ENCODE measurements around the gene BRINP3. TPM values are rescaled to one million over a fixed set of nuclear protein-coding genes. Genes with fewer than 3 reads are reported as not detected.

The BRINP3 gene
- total and polyA plus RNA-seq, 2 experiments from 2014 or later = not detected

DNA sequence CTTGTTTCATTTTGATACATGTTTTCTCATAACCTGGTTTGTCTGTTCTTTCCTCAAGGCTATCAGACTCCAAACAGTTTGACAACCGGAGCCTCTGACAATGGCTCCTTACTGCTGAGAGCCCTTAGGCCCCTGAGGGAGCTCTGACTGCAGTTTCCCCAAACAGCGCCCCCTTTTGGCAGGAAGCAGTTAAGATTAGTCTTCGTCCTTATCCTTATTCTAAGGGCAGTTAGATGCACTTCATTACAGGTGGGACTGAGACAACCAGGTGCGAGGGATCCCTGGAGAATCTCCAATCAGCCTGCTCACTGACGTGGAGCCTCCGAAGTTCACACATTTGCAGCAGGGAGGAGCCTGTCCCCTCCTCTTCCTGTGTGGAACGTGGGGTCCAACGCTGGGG, 393.1 kb downstream of the BRINP3 start:
- H3K4me1 Mint-ChIP-seq = peaks cover 2% of the 10 kb centered on the region; the same call in 2 of the 3 replicates
- no peaks in the 10 kb centered on the region for H4K20me1 ChIP-seq (replicated peaks; ENCODE audit: insufficient read depth)
- no peak overlapping the region for H3K27ac ChIP-seq (ENCODE audit: low read depth)
- H3F3A ChIP-seq (replicated peaks; ENCODE audit: low read depth) = no peaks in the 10 kb centered on the region
- no peaks in the 10 kb centered on the region for H3K79me2 ChIP-seq (replicated peaks; ENCODE audit: insufficient read depth)
- H3K27me3 ChIP-seq (ENCODE audit: insufficient read depth) = no peaks in the 10 kb centered on the region
- peak; percentile 90 for DNase-seq (ENCODE audit: low spot score)
- no peak overlapping the region for H3K4me2 ChIP-seq
- peak; percentile 100 for ATAC-seq
- no peak overlapping the region for H3K4me3 ChIP-seq
- H2AFZ ChIP-seq = peak overlapping the region; percentile 60
- TF ChIP-seq, protein P1, sequence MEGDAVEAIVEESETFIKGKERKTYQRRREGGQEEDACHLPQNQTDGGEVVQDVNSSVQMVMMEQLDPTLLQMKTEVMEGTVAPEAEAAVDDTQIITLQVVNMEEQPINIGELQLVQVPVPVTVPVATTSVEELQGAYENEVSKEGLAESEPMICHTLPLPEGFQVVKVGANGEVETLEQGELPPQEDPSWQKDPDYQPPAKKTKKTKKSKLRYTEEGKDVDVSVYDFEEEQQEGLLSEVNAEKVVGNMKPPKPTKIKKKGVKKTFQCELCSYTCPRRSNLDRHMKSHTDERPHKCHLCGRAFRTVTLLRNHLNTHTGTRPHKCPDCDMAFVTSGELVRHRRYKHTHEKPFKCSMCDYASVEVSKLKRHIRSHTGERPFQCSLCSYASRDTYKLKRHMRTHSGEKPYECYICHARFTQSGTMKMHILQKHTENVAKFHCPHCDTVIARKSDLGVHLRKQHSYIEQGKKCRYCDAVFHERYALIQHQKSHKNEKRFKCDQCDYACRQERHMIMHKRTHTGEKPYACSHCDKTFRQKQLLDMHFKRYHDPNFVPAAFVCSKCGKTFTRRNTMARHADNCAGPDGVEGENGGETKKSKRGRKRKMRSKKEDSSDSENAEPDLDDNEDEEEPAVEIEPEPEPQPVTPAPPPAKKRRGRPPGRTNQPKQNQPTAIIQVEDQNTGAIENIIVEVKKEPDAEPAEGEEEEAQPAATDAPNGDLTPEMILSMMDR (conservative IDR thresholded peaks at IDR 0.05; ENCODE audit: low read depth in 2 of 2) = peak; percentile 84 to 95
- no peak for TF ChIP-seq JUNB (IDR thresholded peaks at IDR 0.05; ENCODE audit: unreplicated experiment)
- no peaks in the 10 kb centered on the region for H3K9me2 ChIP-seq (ENCODE audit: insufficient read depth)
- H3K4me3 Mint-ChIP-seq = no peak overlapping the region
- H3K27me3 Mint-ChIP-seq (ENCODE audit: insufficient read depth, low read depth, poor library complexity) = peaks cover 2% of the 10 kb centered on the region
- H3K4me1 ChIP-seq (ENCODE audit: insufficient read depth) = peaks cover 7% of the 10 kb centered on the region; the same call in 1 of the 2 replicates
- no peaks in the 10 kb centered on the region for H3K36me3 ChIP-seq (ENCODE audit: insufficient read depth)
- no peaks in the 10 kb centered on the region for H3K36me3 Mint-ChIP-seq (ENCODE audit: low read depth)
- no peaks in the 10 kb centered on the region; the same call in 2 of the 3 replicates for H3K9me3 Mint-ChIP-seq
- H3K27ac Mint-ChIP-seq = no peak overlapping the region; the same call in 1 of the 2 replicates

DNA sequence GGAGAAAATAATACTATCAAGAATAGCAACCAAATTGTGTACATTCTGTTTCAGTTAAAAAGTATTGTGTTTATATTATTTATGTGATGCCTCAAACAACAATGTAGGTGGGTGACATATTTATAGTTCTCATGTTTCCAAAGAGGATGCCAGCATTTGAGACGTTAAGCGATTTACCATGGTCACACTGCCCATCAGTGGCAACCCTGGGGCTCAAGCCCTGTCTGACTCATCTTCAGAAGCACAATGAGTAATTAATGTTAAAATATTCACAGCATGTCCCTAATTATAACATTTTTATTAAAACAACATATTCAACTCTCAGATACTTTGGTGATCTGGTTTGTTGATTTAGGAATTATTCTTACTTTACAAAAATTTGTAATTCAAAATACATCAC, 409.4 kb downstream of the BRINP3 start:
- no peak overlapping the region for H2AFZ ChIP-seq
- TF ChIP-seq, protein P2, sequence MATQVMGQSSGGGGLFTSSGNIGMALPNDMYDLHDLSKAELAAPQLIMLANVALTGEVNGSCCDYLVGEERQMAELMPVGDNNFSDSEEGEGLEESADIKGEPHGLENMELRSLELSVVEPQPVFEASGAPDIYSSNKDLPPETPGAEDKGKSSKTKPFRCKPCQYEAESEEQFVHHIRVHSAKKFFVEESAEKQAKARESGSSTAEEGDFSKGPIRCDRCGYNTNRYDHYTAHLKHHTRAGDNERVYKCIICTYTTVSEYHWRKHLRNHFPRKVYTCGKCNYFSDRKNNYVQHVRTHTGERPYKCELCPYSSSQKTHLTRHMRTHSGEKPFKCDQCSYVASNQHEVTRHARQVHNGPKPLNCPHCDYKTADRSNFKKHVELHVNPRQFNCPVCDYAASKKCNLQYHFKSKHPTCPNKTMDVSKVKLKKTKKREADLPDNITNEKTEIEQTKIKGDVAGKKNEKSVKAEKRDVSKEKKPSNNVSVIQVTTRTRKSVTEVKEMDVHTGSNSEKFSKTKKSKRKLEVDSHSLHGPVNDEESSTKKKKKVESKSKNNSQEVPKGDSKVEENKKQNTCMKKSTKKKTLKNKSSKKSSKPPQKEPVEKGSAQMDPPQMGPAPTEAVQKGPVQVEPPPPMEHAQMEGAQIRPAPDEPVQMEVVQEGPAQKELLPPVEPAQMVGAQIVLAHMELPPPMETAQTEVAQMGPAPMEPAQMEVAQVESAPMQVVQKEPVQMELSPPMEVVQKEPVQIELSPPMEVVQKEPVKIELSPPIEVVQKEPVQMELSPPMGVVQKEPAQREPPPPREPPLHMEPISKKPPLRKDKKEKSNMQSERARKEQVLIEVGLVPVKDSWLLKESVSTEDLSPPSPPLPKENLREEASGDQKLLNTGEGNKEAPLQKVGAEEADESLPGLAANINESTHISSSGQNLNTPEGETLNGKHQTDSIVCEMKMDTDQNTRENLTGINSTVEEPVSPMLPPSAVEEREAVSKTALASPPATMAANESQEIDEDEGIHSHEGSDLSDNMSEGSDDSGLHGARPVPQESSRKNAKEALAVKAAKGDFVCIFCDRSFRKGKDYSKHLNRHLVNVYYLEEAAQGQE (IDR thresholded peaks at IDR 0.05; ENCODE audit: unreplicated experiment) = no peak
- TF ChIP-seq, protein P3, sequence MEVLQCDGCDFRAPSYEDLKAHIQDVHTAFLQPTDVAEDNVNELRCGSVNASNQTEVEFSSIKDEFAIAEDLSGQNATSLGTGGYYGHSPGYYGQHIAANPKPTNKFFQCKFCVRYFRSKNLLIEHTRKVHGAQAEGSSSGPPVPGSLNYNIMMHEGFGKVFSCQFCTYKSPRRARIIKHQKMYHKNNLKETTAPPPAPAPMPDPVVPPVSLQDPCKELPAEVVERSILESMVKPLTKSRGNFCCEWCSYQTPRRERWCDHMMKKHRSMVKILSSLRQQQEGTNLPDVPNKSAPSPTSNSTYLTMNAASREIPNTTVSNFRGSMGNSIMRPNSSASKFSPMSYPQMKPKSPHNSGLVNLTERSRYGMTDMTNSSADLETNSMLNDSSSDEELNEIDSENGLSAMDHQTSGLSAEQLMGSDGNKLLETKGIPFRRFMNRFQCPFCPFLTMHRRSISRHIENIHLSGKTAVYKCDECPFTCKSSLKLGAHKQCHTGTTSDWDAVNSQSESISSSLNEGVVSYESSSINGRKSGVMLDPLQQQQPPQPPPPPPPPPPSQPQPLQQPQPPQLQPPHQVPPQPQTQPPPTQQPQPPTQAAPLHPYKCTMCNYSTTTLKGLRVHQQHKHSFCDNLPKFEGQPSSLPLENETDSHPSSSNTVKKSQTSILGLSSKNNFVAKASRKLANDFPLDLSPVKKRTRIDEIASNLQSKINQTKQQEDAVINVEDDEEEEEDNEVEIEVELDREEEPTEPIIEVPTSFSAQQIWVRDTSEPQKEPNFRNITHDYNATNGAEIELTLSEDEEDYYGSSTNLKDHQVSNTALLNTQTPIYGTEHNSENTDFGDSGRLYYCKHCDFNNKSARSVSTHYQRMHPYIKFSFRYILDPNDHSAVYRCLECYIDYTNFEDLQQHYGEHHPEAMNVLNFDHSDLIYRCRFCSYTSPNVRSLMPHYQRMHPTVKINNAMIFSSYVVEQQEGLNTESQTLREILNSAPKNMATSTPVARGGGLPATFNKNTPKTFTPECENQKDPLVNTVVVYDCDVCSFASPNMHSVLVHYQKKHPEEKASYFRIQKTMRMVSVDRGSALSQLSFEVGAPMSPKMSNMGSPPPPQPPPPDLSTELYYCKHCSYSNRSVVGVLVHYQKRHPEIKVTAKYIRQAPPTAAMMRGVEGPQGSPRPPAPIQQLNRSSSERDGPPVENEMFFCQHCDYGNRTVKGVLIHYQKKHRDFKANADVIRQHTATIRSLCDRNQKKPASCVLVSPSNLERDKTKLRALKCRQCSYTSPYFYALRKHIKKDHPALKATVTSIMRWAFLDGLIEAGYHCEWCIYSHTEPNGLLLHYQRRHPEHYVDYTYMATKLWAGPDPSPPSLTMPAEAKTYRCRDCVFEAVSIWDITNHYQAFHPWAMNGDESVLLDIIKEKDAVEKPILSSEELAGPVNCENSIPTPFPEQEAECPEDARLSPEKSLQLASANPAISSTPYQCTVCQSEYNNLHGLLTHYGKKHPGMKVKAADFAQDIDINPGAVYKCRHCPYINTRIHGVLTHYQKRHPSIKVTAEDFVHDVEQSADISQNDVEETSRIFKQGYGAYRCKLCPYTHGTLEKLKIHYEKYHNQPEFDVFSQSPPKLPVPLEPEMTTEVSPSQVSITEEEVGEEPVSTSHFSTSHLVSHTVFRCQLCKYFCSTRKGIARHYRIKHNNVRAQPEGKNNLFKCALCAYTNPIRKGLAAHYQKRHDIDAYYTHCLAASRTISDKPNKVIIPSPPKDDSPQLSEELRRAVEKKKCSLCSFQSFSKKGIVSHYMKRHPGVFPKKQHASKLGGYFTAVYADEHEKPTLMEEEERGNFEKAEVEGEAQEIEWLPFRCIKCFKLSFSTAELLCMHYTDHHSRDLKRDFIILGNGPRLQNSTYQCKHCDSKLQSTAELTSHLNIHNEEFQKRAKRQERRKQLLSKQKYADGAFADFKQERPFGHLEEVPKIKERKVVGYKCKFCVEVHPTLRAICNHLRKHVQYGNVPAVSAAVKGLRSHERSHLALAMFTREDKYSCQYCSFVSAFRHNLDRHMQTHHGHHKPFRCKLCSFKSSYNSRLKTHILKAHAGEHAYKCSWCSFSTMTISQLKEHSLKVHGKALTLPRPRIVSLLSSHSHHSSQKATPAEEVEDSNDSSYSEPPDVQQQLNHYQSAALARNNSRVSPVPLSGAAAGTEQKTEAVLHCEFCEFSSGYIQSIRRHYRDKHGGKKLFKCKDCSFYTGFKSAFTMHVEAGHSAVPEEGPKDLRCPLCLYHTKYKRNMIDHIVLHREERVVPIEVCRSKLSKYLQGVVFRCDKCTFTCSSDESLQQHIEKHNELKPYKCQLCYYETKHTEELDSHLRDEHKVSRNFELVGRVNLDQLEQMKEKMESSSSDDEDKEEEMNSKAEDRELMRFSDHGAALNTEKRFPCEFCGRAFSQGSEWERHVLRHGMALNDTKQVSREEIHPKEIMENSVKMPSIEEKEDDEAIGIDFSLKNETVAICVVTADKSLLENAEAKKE (CRISPR knock-in tag; IDR thresholded peaks at IDR 0.05) = no peak
- no peak for TF ChIP-seq EZH2 (IDR thresholded peaks at IDR 0.05; ENCODE audit: low read depth, unreplicated experiment)
- TF ChIP-seq, protein P1 (conservative IDR thresholded peaks at IDR 0.05; ENCODE audit: low read depth in 2 of 2) = no peak
- TF ChIP-seq STAT1 (IDR thresholded peaks at IDR 0.05; ENCODE audit: unreplicated experiment) = no peak
- no peak for TF ChIP-seq ZNF331 (CRISPR knock-in tag; IDR thresholded peaks at IDR 0.05; ENCODE audit: low read depth)
- no peaks in the 10 kb centered on the region for H3K27me3 ChIP-seq (ENCODE audit: insufficient read depth)
- H4K20me1 ChIP-seq (replicated peaks; ENCODE audit: insufficient read depth) = no peaks in the 10 kb centered on the region
- H3K4me2 ChIP-seq = no peak overlapping the region
- H3K36me3 Mint-ChIP-seq (ENCODE audit: low read depth) = no peaks in the 10 kb centered on the region
- no peaks in the 10 kb centered on the region for H3K9me3 Mint-ChIP-seq
- H3K27ac ChIP-seq (ENCODE audit: low read depth) = no peak overlapping the region
- no peak overlapping the region for H3K4me3 Mint-ChIP-seq
- H3K4me1 Mint-ChIP-seq = no peaks in the 10 kb centered on the region
- no peaks in the 10 kb centered on the region for H3K9me2 ChIP-seq (ENCODE audit: insufficient read depth)
- no peaks in the 10 kb centered on the region for H3K79me2 ChIP-seq (replicated peaks; ENCODE audit: insufficient read depth)
- no peak overlapping the region for H3K27ac Mint-ChIP-seq
- no peaks in the 10 kb centered on the region for H3F3A ChIP-seq (replicated peaks; ENCODE audit: low read depth)
- H3K27me3 Mint-ChIP-seq (ENCODE audit: insufficient read depth, low read depth, poor library complexity) = no peaks in the 10 kb centered on the region
- H3K4me3 ChIP-seq = no peak overlapping the region
- no peaks in the 10 kb centered on the region; the same call in 1 of the 2 replicates for H3K4me1 ChIP-seq (ENCODE audit: insufficient read depth)
- ATAC-seq = no peak
- no peak for DNase-seq (ENCODE audit: low spot score)
- H3K36me3 ChIP-seq (ENCODE audit: insufficient read depth) = no peaks in the 10 kb centered on the region
